ENCODE data around the gene CPNE4.

GRCh38 chr3:131957511-131957910 lies 77.3 kb downstream of the CPNE4 start:
- TF ChIP-seq EZH2 (IDR thresholded peaks at IDR 0.05): no peak
- no peak for TF ChIP-seq POLR2AphosphoS5 (IDR thresholded peaks at IDR 0.05; ENCODE audit: borderline replicate concordance, low read depth, low read length)
- no peak for TF ChIP-seq FOXP2 (optimal IDR thresholded peaks at IDR 0.05; ENCODE audit: control extremely low read depth, extremely low read length, insufficient read depth)

Measured in SK-N-MC (cell line).